K562 (cell line): ENCODE results near the gene ACTR5. TPM values are rescaled to one million over a fixed set of nuclear protein-coding genes. Genes with fewer than 3 reads are reported as not detected.

Experiments used
- ARNT ChIP-seq, 2 experiments: fragments of 450-650 bp; IDR thresholded peaks; 2 replicates each; pipeline ENCODE4 v1.6.1; 2016; ENCODE audit warnings: mild to moderate bottlenecking in 1 of 2
- BRD9 ChIP-seq: fragments of 450-650 bp; IDR thresholded peaks from 2 replicates; pipeline ENCODE4 v1.6.1; 2018; ENCODE audit warnings: low read depth; ENCODE audit not compliant: partially characterized antibody
- CBFB ChIP-seq: sonication (generic); formaldehyde crosslinking; IDR thresholded peaks from 2 replicates; pipeline ENCODE4 v1.4.0; 2020; ENCODE audit warnings: mild to moderate bottlenecking, missing genetic modification reagents
- CBX2 ChIP-seq: fragments of 200-600 bp; sonication (generic); IDR thresholded peaks from one replicate; pipeline ENCODE4 v1.6.1; 2012; ENCODE audit warnings: mild to moderate bottlenecking, low read length, inconsistent platforms; ENCODE audit not compliant: insufficient read depth, poor library complexity, severe bottlenecking
- CBX3 ChIP-seq, 2 experiments: IDR thresholded peaks; 1 replicate in 1 of 2; 2 replicates in 1 of 2; pipeline ENCODE4 v1.6.1; 2012; ENCODE audit warnings: inconsistent platforms in 2 of 2, low read length in 2 of 2, borderline replicate concordance in 1 of 2, control low read depth in 1 of 2
- CC2D1A ChIP-seq: fragments of 450-650 bp; IDR thresholded peaks from 2 replicates; pipeline ENCODE4 v1.6.1; 2017; ENCODE audit warnings: mild to moderate bottlenecking
- CHD1 ChIP-seq: fragments of 200-600 bp; sonication (generic); IDR thresholded peaks from one replicate; pipeline ENCODE4 v1.6.1; 2012; ENCODE audit warnings: mild to moderate bottlenecking, moderate library complexity, low read length, inconsistent platforms
- CXXC5 ChIP-seq: fragments of 250-450 bp; sonication (Bioruptor Pico); IDR thresholded peaks from 2 replicates; pipeline ENCODE4 v1.8.0; 2022; ENCODE audit warnings: inconsistent platforms, mild to moderate bottlenecking, moderate library complexity
- DMBX1 ChIP-seq: fragments of 250-450 bp; sonication (Bioruptor Pico); IDR thresholded peaks from 2 replicates; pipeline ENCODE4 v1.8.0; 2022; ENCODE audit warnings: inconsistent platforms, mild to moderate bottlenecking, moderate library complexity, borderline replicate concordance
- EGR1 ChIP-seq: fragments of 450-650 bp; conservative IDR thresholded peaks from 2 replicates; pipeline ENCODE4 v1.6.1; 2017; ENCODE audit warnings: mild to moderate bottlenecking
- FOXA1 ChIP-seq: fragments of 450-650 bp; IDR thresholded peaks from 2 replicates; pipeline ENCODE4 v1.6.1; 2016; ENCODE audit warnings: mild to moderate bottlenecking, borderline replicate concordance
- FOXK2 ChIP-seq, 2 experiments: fragments of 450-650 bp; IDR thresholded peaks in 1 of 2; conservative IDR thresholded peaks in 1 of 2; 2 replicates each; pipeline ENCODE4 v1.6.1; 2016; ENCODE audit warnings: low read depth in 2 of 2, mild to moderate bottlenecking in 1 of 2
- HMGN3 ChIP-seq: IDR thresholded peaks from 2 replicates; pipeline ENCODE4 v1.6.1; 2011; ENCODE audit warnings: borderline replicate concordance, low read depth, mild to moderate bottlenecking, mixed read lengths, low read length; ENCODE audit not compliant: insufficient read length; ENCODE audit errors: extremely low read depth
- MYC ChIP-seq, 2 experiments: fragments of 250-450 bp in 1 of 2; sonication (Bioruptor Pico) in 1 of 2; IDR thresholded peaks; 2 replicates each; pipeline versions ENCODE4 v1.5.1 to v1.6.1; 2012 to 2021; ENCODE audit warnings: low read depth in 2 of 2, borderline replicate concordance in 1 of 2, improper control_type of control experiment in 1 of 2, low read length in 1 of 2, mild to moderate bottlenecking in 1 of 2, moderate library complexity in 1 of 2
- NEUROD1 ChIP-seq: fragments of 150-350 bp; IDR thresholded peaks from 2 replicates; pipeline ENCODE4 v1.6.1; 2014; ENCODE audit warnings: borderline replicate concordance, low read length, low read depth; ENCODE audit not compliant: partially characterized antibody
- NFE2 ChIP-seq: IDR thresholded peaks from 2 replicates; pipeline ENCODE4 v1.6.1; 2014; ENCODE audit warnings: antibody characterized with exemption, low read depth
- NFIC ChIP-seq: fragments of 450-650 bp; IDR thresholded peaks from 2 replicates; pipeline ENCODE4 v1.6.1; 2017; ENCODE audit warnings: mild to moderate bottlenecking, inconsistent platforms
- PHF20 ChIP-seq: fragments of 450-650 bp; IDR thresholded peaks from 2 replicates; pipeline ENCODE4 v1.6.1; 2018; ENCODE audit not compliant: partially characterized antibody
- POLR3A ChIP-seq: IDR thresholded peaks from 2 replicates; pipeline ENCODE4 v1.6.1; 2011; ENCODE audit warnings: borderline replicate concordance, mild to moderate bottlenecking, moderate library complexity; ENCODE audit not compliant: insufficient read length, insufficient read depth; ENCODE audit errors: extremely low read depth
- POU5F1 ChIP-seq: fragments of 150-350 bp; IDR thresholded peaks from 2 replicates; pipeline ENCODE4 v1.6.1; 2014; ENCODE audit warnings: borderline replicate concordance, low read length, low read depth, mild to moderate bottlenecking; ENCODE audit not compliant: partially characterized antibody
- SREBF1 ChIP-seq: fragments of 150-350 bp; IDR thresholded peaks from 2 replicates; pipeline ENCODE4 v1.6.1; 2014; ENCODE audit warnings: antibody characterized with exemption, low read depth, low read length, borderline replicate concordance
- SRSF9 ChIP-seq: fragments of 200-400 bp; formaldehyde crosslinking; IDR thresholded peaks from 2 replicates; pipeline ENCODE4 v1.6.1; 2017; ENCODE audit warnings: low read depth, low read length, borderline replicate concordance
- TCF7L2 ChIP-seq: fragments of 150-350 bp; IDR thresholded peaks from 2 replicates; pipeline ENCODE4 v1.6.1; 2016; ENCODE audit warnings: low read depth, mild to moderate bottlenecking, low read length, moderate library complexity
- ZNF23 ChIP-seq: fragments of 250-450 bp; sonication (Bioruptor Pico); IDR thresholded peaks from 2 replicates; pipeline ENCODE4 v1.4.0; 2020; ENCODE audit warnings: mild to moderate bottlenecking
- ZNF311 ChIP-seq: fragments of 250-450 bp; sonication (Bioruptor Pico); IDR thresholded peaks from 2 replicates; pipeline ENCODE4 v1.4.0; 2020; ENCODE audit warnings: mild to moderate bottlenecking, moderate library complexity
- polyA plus RNA-seq, 8 experiments: library from polyadenylated mRNA; depleted of rRNA in 4 of 8; stranded (reverse) in 5 of 8; unstranded in 3 of 8; fragments of >200 nt; fragmentation: Nextera tagmentation in 2 of 8; fragmentation: Illumina TruSeq in 1 of 8; extraction: Ambion mirVana in 2 of 8; extraction: Trizol in 1 of 8; gene quantifications; 2 replicates each; pipeline versions ENCODE4 v1.2.1 to v1.2.3, GENCODE V29; 2011 to 2014; ENCODE audit warnings: inconsistent platforms in 1 of 8, missing spikeins in 1 of 8
- total RNA-seq, 7 experiments: library from RNA; depleted of rRNA in 6 of 7; stranded (reverse); fragments of >200 nt in 6 of 7; fragmentation: Illumina TruSeq in 2 of 7; extraction: Trizol in 2 of 7; gene quantifications; 2 replicates each; pipeline versions ENCODE4 v1.2.1 to v1.2.3, GENCODE V29; 2011 to 2021; ENCODE audit warnings: low replicate concordance in 1 of 7
- TF ChIP-seq, protein P1 (sequence below): fragments of 450-650 bp; IDR thresholded peaks from 2 replicates; pipeline ENCODE4 v1.6.1; 2016; ENCODE audit warnings: antibody characterized with exemption
- TF ChIP-seq, protein P2 (sequence below): fragments of 250-450 bp; sonication (Bioruptor Pico); IDR thresholded peaks from 2 replicates; pipeline ENCODE4 v1.8.0; 2022; ENCODE audit warnings: moderate library complexity, mild to moderate bottlenecking, inconsistent platforms

ACTR5 gene
- total and polyA plus RNA-seq, 9 of the 15 experiments (the other 6 are each of a cell fraction or from before 2014, with no cell fraction given), result 0.93 to 18.8 (median 12.9) TPM

DNA sequence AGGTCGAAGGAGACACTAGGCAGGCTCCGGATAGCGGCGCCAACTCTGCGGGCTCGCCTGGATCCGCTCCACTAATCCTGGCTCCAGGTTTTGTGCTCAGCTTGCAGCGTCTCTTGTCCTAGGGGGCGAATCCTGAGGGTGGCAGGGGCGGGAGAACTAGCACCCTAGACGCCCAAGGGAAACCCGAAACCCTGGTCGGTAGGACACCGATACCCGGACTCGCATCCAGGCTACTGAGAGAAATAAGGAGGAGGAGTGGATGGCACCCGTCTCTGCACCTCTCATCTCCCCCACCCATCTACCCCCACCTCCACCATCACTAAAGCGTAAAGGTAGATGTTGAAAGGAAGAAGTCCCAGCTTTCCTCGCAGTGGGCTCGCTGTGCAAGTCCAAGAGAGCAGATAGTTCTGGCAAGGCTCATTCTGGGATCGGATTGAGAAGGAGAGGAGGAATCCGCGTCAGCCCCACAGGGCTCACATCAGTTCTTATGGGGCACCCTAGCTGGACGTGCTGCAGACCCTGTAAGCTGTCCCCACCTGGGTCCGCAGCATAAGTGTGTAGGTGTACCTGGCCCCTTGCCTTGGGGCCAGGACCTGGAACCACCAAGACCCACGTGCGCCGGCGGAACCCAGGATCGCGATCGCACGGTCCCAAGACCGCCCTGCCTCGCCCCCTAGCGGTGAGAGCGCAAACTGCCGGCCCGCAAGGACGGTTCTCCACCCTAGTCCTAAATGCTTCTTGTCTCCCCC is 17.1 kb upstream of the ACTR5 start (continued):
- peak; percentile 81 for TF ChIP-seq MYC (IDR thresholded peaks at IDR 0.05; ENCODE audit: low read depth, low read length)
- no peak for TF ChIP-seq MYC (CRISPR knock-in tag; IDR thresholded peaks at IDR 0.05; ENCODE audit: borderline replicate concordance, low read depth)
- no peak for TF ChIP-seq POU5F1
- no peak for TF ChIP-seq FOXK2 (conservative IDR thresholded peaks at IDR 0.05 in 1 of 2, IDR thresholded peaks at IDR 0.05 in 1 of 2; ENCODE audit: low read depth in 2 of 2)
- TF ChIP-seq BRD9, result no peak
- no peak for TF ChIP-seq CBFB (CRISPR knock-in tag)
- no peak for TF ChIP-seq ZNF311 (CRISPR knock-in tag)
- no peak for TF ChIP-seq CBX2
- TF ChIP-seq ZNF23 (CRISPR knock-in tag), result no peak
- peak; percentile 89 for TF ChIP-seq CC2D1A
- peak; percentile 16 for TF ChIP-seq NFIC
- no peak for TF ChIP-seq PHF20
- no peak for TF ChIP-seq ARNT (IDR thresholded peaks at IDR 0.05)
- TF ChIP-seq CBX3 (IDR thresholded peaks at IDR 0.05; ENCODE audit: borderline replicate concordance in 1 of 2, low read length in 2 of 2), result 0 out of 3 replicates have a peak, but pooled peaks of 1 of the 2 experiments have one; percentile 16
- TF ChIP-seq HMGN3, result no peak
- TF ChIP-seq CXXC5 (CRISPR knock-in tag), result peak; percentile 33
- TF ChIP-seq DMBX1 (CRISPR knock-in tag), result no peak
- TF ChIP-seq NFE2, result no peak
- TF ChIP-seq, protein P1, sequence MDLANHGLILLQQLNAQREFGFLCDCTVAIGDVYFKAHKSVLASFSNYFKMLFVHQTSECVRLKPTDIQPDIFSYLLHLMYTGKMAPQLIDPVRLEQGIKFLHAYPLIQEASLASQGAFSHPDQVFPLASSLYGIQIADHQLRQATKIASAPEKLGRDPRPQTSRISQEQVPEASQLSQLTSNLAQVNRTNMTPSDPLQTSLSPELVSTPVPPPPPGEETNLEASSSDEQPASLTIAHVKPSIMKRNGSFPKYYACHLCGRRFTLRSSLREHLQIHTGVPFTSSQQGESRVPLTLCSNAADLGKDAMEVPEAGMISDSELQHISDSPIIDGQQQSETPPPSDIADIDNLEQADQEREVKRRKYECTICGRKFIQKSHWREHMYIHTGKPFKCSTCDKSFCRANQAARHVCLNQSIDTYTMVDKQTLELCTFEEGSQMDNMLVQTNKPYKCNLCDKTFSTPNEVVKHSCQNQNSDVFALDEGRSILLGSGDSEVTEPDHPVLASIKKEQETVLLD, result peak; percentile 29; the same call in 1 of the 2 replicates
- no peak for TF ChIP-seq TCF7L2
- TF ChIP-seq CHD1, result no peak
- TF ChIP-seq SRSF9, result no peak
- TF ChIP-seq NEUROD1, result peak; percentile 94
- TF ChIP-seq SREBF1, result no peak
- no peak for TF ChIP-seq FOXA1
- TF ChIP-seq, protein P2, sequence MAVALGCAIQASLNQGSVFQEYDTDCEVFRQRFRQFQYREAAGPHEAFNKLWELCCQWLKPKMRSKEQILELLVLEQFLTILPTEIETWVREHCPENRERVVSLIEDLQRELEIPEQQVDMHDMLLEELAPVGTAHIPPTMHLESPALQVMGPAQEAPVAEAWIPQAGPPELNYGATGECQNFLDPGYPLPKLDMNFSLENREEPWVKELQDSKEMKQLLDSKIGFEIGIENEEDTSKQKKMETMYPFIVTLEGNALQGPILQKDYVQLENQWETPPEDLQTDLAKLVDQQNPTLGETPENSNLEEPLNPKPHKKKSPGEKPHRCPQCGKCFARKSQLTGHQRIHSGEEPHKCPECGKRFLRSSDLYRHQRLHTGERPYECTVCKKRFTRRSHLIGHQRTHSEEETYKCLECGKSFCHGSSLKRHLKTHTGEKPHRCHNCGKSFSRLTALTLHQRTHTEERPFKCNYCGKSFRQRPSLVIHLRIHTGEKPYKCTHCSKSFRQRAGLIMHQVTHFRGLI (CRISPR knock-in tag), result no peak
- peak; percentile 49 for TF ChIP-seq EGR1
- no peak for TF ChIP-seq POLR3A
